HEK293T (cell line): ENCODE measurements around the gene MRPL45.

ENCODE experiments used
- ARNT ChIP-seq: fragments of 450-650 bp; IDR thresholded peaks from 2 replicates; pipeline ENCODE4 v1.6.1; 2017; ENCODE audit warnings: mild to moderate bottlenecking
- CTBP1 ChIP-seq: fragments of 450-650 bp; IDR thresholded peaks from 2 replicates; pipeline ENCODE4 v1.6.1; 2016; ENCODE audit warnings: borderline replicate concordance
- FOXM1 ChIP-seq: fragments of 450-650 bp; IDR thresholded peaks from 2 replicates; pipeline ENCODE4 v1.6.1; 2017; ENCODE audit warnings: mild to moderate bottlenecking, borderline replicate concordance
- HDGF ChIP-seq: fragments of 450-650 bp; IDR thresholded peaks from 2 replicates; pipeline ENCODE4 v1.6.1; 2017; ENCODE audit warnings: antibody characterized with exemption, borderline replicate concordance
- NFRKB ChIP-seq: fragments of 450-650 bp; IDR thresholded peaks from 2 replicates; pipeline ENCODE4 v1.6.1; 2016; ENCODE audit warnings: mild to moderate bottlenecking, moderate library complexity
- PKNOX1 ChIP-seq: fragments of 450-650 bp; IDR thresholded peaks from 2 replicates; pipeline ENCODE4 v1.6.1; 2016
- SP1 ChIP-seq: fragments of 450-650 bp; IDR thresholded peaks from 2 replicates; pipeline ENCODE4 v1.6.1; 2017
- TARDBP ChIP-seq: fragments of 450-650 bp; IDR thresholded peaks from 2 replicates; pipeline ENCODE4 v1.6.1; 2016
- ZNF384 ChIP-seq: fragments of 450-650 bp; IDR thresholded peaks from 2 replicates; pipeline ENCODE4 v1.6.1; 2016

- no peak for TF ChIP-seq ZNF384
- no peak for TF ChIP-seq NFRKB
- no peak for TF ChIP-seq CTBP1
- TF ChIP-seq FOXM1, result no peak
- no peak for TF ChIP-seq PKNOX1
- no peak for TF ChIP-seq SP1
- no peak for TF ChIP-seq ARNT
- TF ChIP-seq HDGF, result no peak
- TF ChIP-seq TARDBP, result no peak
Observed at GRCh38 chr17:38324772-38325171, 27.8 kb downstream of the MRPL45 start.
